Effector memory CD8-positive, alpha-beta T cell (primary cell): ENCODE measurements around the gene OR5AC2.

Source experiments
- ATAC-seq: fragments of 150-1000 bp; cut with Tn5 transposase; replicated peaks from 2 replicates; pipeline ENCODE4 v1.10.0; 2021; ENCODE audit warnings: mild to moderate bottlenecking, moderate library complexity
- DNase-seq, 3 experiments: peaks; one replicate each; pipeline ENCODE4 v3.0.0; 2021
- H3K27ac Mint-ChIP-seq, 2 donors: one replicate each; pipeline ENCODE4 v1.8.0; 2022; ENCODE audit warnings: mild to moderate bottlenecking in 2 of 2, mixed read lengths in 2 of 2, moderate library complexity in 2 of 2
- H3K27me3 Mint-ChIP-seq, 2 donors: one replicate each; pipeline ENCODE4 v1.8.0; 2022; ENCODE audit warnings: mixed read lengths in 2 of 2
- H3K36me3 Mint-ChIP-seq: one replicate; pipeline ENCODE4 v1.8.0; 2022; ENCODE audit warnings: mild to moderate bottlenecking, moderate library complexity, mixed read lengths; ENCODE audit not compliant: insufficient read depth
- H3K4me1 Mint-ChIP-seq, 2 donors: one replicate each; pipeline ENCODE4 v1.8.0; 2022; ENCODE audit warnings: low read depth in 2 of 2, mixed read lengths in 2 of 2
- H3K4me3 Mint-ChIP-seq, 2 donors: one replicate each; pipeline ENCODE4 v1.8.0; 2022; ENCODE audit warnings: mild to moderate bottlenecking in 2 of 2, mixed read lengths in 2 of 2, moderate library complexity in 2 of 2
- H3K9me3 Mint-ChIP-seq, 2 donors: one replicate each; pipeline ENCODE4 v1.8.0; 2022; ENCODE audit warnings: mixed read lengths in 2 of 2

The OR5AC2 gene

GRCh38 chr3:98095882-98096281 is 8.9 kb downstream of the OR5AC2 start:
- Mint-ChIP-seq H3K4me3 (no peak overlapping the region), H3K36me3 (no peaks in the 10 kb centered on the region), H3K4me1 (no peaks in the 10 kb centered on the region), H3K27me3 (peaks cover 9 to 11% of the 10 kb centered on the region in 2 donors), H3K27ac (no peak overlapping the region), H3K9me3 (peaks cover 0 to 2% of the 10 kb centered on the region in 2 donors)
- DNase-seq (no peak), ATAC-seq (no peak)

- H3K27me3 Mint-ChIP-seq = peaks cover 10 to 11% of the 10 kb centered on the region in 2 donors
- no peaks in the 10 kb centered on the region for H3K36me3 Mint-ChIP-seq
- H3K27ac Mint-ChIP-seq = no peak overlapping the region
- no peak for DNase-seq
- no peak overlapping the region for H3K4me3 Mint-ChIP-seq
- no peaks in the 10 kb centered on the region for H3K4me1 Mint-ChIP-seq
- no peak for ATAC-seq
- H3K9me3 Mint-ChIP-seq = no peaks in the 10 kb centered on the region
Measured at GRCh38 chr3:98099848-98100247, 12.9 kb downstream of the OR5AC2 start.

- no peaks in the 10 kb centered on the region for H3K4me1 Mint-ChIP-seq
- peaks cover 4 to 7% of the 10 kb centered on the region in 2 donors for H3K27me3 Mint-ChIP-seq
- no peak overlapping the region for H3K4me3 Mint-ChIP-seq
- H3K36me3 Mint-ChIP-seq = no peaks in the 10 kb centered on the region
- H3K27ac Mint-ChIP-seq = no peak overlapping the region
- ATAC-seq (no peak), DNase-seq (no peak)
- H3K9me3 Mint-ChIP-seq = no peaks in the 10 kb centered on the region
Measured at GRCh38 chr3:98108162-98108561, 21.2 kb downstream of the OR5AC2 start.

GRCh38 chr3:98109807-98110549 is 23.0 kb downstream of the OR5AC2 start:
- Mint-ChIP-seq H3K27ac (no peak overlapping the region), H3K9me3 (no peaks in the 10 kb centered on the region), H3K4me3 (no peak overlapping the region), H3K4me1 (no peaks in the 10 kb centered on the region), H3K27me3 (peaks cover 4 to 17% of the 10 kb centered on the region in 2 donors), H3K36me3 (no peaks in the 10 kb centered on the region)
- ATAC-seq (no peak), DNase-seq (no peak)

GRCh38 chr3:98110550-98110908 is 23.6 kb downstream of the OR5AC2 start:
- Mint-ChIP-seq H3K9me3 (no peaks in the 10 kb centered on the region), H3K4me3 (no peak overlapping the region), H3K27ac (no peak overlapping the region), H3K36me3 (no peaks in the 10 kb centered on the region), H3K4me1 (no peaks in the 10 kb centered on the region), H3K27me3 (peaks cover 5 to 15% of the 10 kb centered on the region in 2 donors)
- ATAC-seq (no peak), DNase-seq (no peak)

- H3K27ac Mint-ChIP-seq = no peak overlapping the region
- H3K4me3 Mint-ChIP-seq = no peak overlapping the region
- H3K9me3 Mint-ChIP-seq = no peaks in the 10 kb centered on the region
- peaks cover 14 to 45% of the 10 kb centered on the region in 2 donors for H3K27me3 Mint-ChIP-seq
- ATAC-seq (no peak), DNase-seq (no peak)
- no peaks in the 10 kb centered on the region for H3K4me1 Mint-ChIP-seq
- no peaks in the 10 kb centered on the region for H3K36me3 Mint-ChIP-seq
Measured at GRCh38 chr3:98114264-98114663, 27.3 kb downstream of the OR5AC2 start.

- no peaks in the 10 kb centered on the region for H3K36me3 Mint-ChIP-seq
- DNase-seq (no peak), ATAC-seq (no peak)
- H3K27ac Mint-ChIP-seq = no peak overlapping the region
- no peak overlapping the region for H3K4me3 Mint-ChIP-seq
- no peaks in the 10 kb centered on the region for H3K9me3 Mint-ChIP-seq
- H3K27me3 Mint-ChIP-seq = peaks cover 14 to 49% of the 10 kb centered on the region in 2 donors
- H3K4me1 Mint-ChIP-seq = no peaks in the 10 kb centered on the region
Measured at GRCh38 chr3:98115717-98116116, 28.7 kb downstream of the OR5AC2 start.

- no peak within 1 kb of the TSS for H3K27ac Mint-ChIP-seq
Measured at GRCh38 chr3:98130421-98130820, 43.4 kb downstream of the OR5AC2 start, which contains the start of gene OR5H1. OR5H1 (plus strand) TSS chr3:98130721; CDS start chr3:98132698, 1,977 bp downstream.

GRCh38 chr3:98136631-98137030 is 49.7 kb downstream of the OR5AC2 start:
- Mint-ChIP-seq H3K4me3 (no peak overlapping the region), H3K36me3 (no peaks in the 10 kb centered on the region), H3K27ac (no peak overlapping the region), H3K27me3 (peaks cover 0 to 7% of the 10 kb centered on the region in 2 donors), H3K9me3 (no peaks in the 10 kb centered on the region), H3K4me1 (no peaks in the 10 kb centered on the region)
- DNase-seq = no peak
- no peak for ATAC-seq

More at GRCh38 chr3:98130421-98130820, 43.4 kb downstream of the OR5AC2 start, which contains the start of gene OR5H1:
- no peak for DNase-seq
- ATAC-seq = no peak
- no peak within 1 kb of the TSS for H3K4me3 Mint-ChIP-seq
- H3K36me3 Mint-ChIP-seq = no peaks in the 10 kb centered on the region
- H3K27me3 Mint-ChIP-seq = peaks cover 0 to 4% of the 10 kb centered on the region in 2 donors
- H3K9me3 Mint-ChIP-seq = no peaks in the 10 kb centered on the region
- no peaks in the 10 kb centered on the region for H3K4me1 Mint-ChIP-seq
